OCI-LY7 (cell line): ENCODE measurements around the gene BRD9.

ENCODE experiments used
- CTCF ChIP-seq: fragments of 200-600 bp; sonication (generic); conservative IDR thresholded peaks from 2 replicates; pipeline ENCODE4 v1.5.1; 2014; ENCODE audit warnings: mild to moderate bottlenecking, antibody characterized with exemption, low read length, moderate library complexity, mixed read lengths
- EZH2phosphoT487 ChIP-seq: fragments of 200-600 bp; sonication (generic); IDR thresholded peaks from 2 replicates; pipeline ENCODE4 v1.6.1; 2018; ENCODE audit warnings: low read depth, borderline replicate concordance, mild to moderate bottlenecking, mixed run types, antibody characterized with exemption, low read length, moderate library complexity, mixed read lengths

GRCh38 chr5:882253-883183 is 10.1 kb downstream of the BRD9 start:
- TF ChIP-seq CTCF (no peak), EZH2phosphoT487 (no peak)
